HG03175 (cell line): ENCODE measurements around the gene COLQ.
"Not testable (repeated sequence)": the region's sequence is repeated elsewhere in the genome, so short reads cannot be mapped to it uniquely, and the experiment has no call there.

Source experiments
- ATAC-seq: cut with Tn5 transposase; IDR thresholded peaks from one replicate; pipeline ENCODE4 v1.9.1; 2021; ENCODE audit warnings: mild to moderate bottlenecking, moderate library complexity; ENCODE audit not compliant: unreplicated experiment

Gene COLQ

DNA sequence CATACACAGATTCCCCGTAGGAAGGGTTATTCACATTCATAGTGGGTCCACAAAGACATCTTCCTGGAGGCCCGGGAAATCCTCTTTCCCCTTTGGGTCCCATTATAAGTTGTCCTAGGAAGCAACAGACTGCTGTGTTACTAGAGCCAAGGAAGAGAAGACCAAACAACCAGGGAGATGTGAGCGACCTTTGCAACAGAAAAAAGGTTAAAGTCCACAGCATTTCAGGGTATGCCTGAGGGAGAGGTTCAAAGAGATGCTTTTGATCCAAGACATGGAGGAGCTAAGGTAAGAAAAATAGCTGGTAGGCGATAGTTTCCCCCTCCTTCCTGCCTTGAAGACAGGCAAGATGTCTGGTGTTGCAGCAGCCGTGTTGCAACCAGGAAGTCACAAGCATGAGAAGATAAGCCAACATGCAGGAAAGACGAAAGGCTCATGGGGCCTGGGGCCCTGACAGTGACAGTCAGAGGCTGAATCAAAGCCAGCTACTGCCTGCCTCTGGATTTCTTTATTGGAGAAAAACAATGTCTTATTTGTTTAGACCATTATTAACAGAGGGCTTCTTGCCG, 63.2 kb downstream of the COLQ start:
- no peak for ATAC-seq

DNA sequence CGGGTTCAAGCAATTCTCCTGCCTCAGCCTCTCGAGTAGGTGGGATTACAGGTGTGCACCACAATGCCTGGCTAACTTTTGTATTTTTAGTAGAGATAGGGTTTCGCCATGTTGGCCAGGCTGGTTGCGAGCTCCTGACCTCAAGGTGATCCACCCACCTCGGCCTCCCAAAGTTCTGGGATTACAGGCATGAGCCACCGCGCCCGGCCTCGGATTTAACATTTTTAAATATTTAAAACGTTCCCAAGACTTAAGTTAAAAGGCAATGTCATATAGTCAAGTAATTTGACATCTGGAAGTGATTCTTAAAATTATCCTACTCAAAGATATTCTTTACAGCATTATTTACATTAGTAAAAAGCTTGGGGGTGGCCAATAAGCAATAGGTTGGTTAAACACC, 64.6 kb downstream of the COLQ start:
- ATAC-seq = not testable (repeated sequence)

- no peak for ATAC-seq
Measured at GRCh38 chr3:15456321-15456720, 65.2 kb downstream of the COLQ start.

DNA sequence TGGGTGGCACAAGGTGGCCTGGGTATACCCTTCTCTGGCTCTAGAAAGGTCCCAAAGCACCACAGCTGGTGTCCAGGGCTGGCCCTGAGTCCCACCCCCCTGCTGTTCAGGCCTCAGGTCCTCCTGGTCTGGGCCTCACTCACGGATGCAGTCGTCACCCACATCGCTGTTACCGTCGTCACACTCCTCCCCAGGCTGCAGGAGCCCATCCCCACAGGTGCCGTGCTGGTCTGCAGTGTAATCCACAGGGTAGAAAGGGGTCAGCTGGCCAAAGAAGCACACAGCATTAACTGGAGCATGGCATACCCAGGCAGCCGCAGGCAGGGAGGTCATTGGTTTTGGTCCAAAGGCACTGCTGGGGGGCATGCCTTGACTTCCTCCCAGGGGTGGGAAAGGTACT, 65.8 kb downstream of the COLQ start:
- no peak for ATAC-seq

- no peak for ATAC-seq
Measured at GRCh38 chr3:15454965-15455364, 66.5 kb downstream of the COLQ start.

- ATAC-seq = no peak
Measured at GRCh38 chr3:15453991-15454625, 67.4 kb downstream of the COLQ start.

GRCh38 chr3:15453501-15453900, 68.0 kb downstream of the COLQ start:
- no peak for ATAC-seq

DNA sequence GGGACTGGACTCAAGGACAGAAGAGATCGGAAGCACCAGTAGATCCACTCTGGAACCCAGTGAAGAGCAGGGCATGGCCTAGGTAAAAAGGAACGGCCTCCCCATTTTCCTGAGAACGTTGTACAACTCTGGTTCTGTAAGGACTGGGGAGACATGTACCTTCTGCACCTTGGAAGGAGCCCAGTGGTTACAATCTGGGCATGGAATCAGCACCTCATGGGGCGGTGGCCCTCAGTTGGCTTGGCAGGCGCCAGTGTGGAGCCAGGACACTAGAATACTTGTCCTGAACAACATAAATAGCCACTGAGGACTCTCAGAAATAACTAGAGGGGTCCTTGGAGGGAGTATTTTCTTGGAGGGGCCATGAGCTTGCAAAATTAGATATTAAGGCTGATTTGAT, 68.5 kb downstream of the COLQ start:
- no peak for ATAC-seq

DNA sequence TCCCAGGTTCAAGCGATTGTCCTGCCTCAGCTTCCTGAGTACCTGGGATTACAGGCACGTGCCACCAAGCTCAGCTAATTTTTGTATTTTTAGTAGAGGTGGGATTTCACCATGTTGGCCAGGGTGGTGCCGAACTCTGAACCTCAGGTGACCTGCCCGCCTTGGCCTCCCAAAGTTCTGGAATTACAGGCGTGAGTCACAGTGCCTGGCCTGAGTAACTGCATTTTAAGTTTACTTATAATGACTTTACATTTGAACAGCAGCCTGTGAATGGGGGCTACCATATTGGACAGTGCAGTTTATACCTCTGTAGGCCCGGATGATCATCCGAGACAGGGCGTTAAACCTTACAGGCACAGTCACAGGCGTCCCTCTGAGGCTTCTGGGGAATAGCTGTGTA, 69.3 kb downstream of the COLQ start:
- ATAC-seq = no peak

DNA sequence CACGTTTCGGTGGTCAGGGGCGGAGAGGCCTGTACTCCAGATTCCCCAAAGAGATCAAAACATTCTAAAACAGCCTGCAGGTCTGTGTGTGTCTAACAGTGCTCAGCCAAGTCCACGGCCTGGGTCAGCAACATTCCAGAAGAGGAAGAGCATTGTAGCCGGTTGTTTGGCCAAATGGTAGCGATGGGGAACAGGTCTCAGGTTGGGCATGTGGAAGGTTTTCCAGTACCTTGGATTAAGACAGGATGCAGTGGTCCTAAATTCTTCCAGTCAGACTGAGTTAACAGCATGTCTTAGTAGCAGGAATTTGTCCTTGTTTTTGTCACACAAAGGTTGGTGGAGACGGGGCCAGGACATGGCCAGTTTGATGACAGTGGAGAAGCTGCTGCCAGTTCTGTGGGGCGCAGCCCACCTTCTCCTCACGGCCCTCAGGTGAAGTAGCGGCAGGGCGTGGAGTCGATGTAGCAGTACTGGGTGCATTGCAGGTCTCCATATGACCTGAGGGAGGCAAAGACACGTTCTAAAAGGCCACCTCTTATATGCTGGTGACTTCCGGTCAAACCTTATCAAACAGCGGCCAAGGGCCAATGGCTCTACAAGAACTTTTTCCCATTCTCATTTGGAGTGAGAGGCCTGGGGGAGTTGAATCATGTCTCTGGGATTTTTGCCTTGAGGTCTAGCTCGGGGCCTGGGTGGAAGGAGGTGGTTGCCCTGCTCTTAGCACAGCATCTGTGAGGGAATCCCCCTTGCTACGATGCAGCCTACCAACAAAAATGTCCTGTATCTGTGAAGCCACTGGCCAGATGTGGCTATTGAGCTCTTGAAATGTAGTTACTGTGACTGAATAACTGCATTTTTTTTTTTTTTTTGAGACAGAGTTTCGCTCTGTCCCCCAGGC, 70.0 kb downstream of the COLQ start:
- no peak for ATAC-seq

DNA sequence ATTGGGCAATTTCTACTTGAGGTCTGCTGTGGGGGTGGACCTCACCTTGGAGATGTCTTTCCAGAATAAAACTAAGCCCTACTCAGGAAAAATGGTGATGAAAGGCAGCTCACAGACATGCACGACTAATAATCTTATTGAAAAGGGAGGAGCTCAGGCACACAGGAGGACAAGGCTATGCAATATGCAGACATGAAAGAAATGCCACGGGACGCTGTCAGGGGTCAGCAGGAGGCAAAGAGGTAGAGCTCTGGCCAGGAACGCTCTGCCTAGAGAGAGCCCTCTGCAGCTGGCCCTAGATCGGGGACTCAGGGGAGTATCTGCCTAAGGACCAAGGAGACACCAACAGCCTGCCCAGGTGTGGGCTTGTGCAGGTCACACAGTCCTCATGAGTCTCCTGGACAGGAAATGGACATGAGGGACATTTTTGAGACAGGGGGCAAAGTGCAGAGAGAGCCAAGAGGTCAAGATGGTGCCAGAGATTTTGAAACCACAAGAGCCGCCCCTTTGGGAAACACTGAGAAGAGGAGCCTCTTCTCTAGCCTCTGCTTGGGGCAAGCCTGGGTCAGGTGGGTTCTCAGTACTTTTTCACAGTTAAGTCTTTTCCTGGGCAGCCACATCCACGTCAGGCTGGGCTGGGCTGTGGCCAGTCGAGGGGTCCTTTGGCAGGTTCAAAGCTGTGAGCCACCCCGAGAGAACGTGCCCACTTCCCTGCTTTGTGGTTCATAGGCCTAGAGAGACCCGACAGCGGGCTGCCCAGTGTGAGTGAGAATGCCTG, 70.9 kb downstream of the COLQ start:
- ATAC-seq = no peak

- ATAC-seq = no peak
Measured at GRCh38 chr3:15449489-15450224, 71.8 kb downstream of the COLQ start.

DNA sequence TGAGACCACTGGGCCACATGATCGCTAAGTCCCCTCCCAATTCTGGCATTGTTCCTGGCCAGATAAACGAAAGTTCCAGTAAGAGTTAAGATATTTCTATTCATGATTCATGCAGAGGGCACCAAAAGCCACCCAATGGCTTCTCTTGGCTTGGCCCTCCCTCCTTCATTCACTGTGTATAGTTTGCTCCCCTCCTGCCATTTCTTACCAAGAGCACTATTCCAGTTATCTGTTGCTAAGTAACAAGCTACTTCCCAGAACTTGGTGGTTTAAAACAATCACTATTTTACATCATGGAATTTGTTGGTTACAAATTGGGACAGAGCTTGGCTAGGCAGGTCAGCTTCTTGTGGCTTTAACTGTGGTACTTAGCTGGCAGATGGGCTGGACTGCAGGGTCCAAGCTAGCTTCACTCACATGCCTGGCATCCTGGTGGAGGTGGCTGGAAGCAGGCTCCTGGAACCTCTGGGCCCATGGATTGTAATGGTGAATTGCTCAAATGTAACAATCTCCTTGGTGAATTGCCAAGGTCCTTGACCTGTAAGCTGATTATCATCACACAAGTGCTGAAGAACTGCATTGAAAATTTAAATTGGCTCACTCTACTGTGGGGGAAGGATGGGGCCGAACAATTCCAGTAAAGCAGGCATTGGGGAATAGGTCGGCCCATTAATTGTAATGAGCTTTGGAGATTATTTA, 77.5 kb downstream of the COLQ start:
- no peak for ATAC-seq

DNA sequence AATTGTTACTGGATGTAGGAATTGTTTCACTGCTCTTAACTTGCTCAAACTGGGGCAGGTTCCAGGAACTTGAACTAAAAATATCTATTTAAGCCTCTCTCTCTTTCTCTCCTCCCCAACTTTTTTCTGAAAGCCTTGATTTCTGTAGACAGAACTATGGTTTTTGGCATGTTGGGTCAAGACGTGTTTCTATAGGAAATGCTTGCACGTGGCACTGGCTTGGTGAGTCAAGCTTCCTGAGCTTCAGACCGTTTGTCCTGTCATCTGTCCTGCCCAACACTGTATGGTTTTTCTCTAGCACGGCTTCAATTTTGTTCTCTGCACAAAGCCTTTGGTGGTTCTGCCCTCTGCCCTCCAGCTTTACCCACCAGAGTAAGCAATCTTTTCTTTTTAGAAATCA, 80.6 kb downstream of the COLQ start:
- ATAC-seq = no peak

- no peak for ATAC-seq
Measured at GRCh38 chr3:15439476-15439875, 82.0 kb downstream of the COLQ start.

GRCh38 chr3:15438983-15439382, 82.5 kb downstream of the COLQ start:
- no peak for ATAC-seq

DNA sequence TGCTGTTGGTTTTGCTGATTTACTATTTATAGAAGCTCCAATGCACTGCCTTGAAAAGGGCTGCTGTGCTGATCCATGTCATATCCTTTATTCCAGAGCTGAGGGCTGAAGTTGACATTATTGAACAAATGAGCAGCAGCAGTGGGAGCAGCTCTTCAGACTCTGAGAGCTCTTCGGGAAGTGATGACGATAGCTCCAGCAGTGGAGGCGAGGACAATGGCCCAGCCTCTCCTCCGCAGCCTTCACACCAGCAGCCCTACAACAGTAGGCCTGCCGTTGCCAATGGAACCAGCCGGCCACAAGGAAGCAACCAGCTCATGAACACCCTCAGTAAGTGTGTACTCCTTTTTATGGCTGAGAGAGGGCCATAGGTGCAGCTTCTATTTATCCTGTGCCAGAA, 85.3 kb downstream of the COLQ start:
- ATAC-seq = no peak

DNA sequence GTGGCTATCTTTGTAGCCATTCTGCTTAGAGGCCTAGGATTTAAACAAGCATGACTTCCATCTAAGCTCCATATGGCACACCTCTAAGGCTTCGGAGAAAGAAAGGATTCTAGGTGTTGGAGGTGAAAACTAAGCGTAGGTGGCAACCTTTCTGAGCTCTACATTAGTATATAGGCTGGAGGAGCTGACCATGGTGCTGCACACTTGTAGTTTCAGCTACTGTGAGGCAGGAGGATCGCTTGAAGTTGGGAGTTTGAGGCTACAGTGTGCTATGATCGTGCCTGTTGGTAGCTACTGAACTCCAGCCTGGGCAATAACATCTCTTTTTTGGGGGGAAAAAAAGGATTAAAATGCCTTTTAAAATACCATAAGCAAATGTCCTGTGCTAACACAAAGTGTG, 86.8 kb downstream of the COLQ start:
- ATAC-seq = no peak

GRCh38 chr3:15433531-15433930, 88.0 kb downstream of the COLQ start:
- ATAC-seq = no peak

GRCh38 chr3:15431256-15431837, 90.2 kb downstream of the COLQ start:
- no peak for ATAC-seq
